Right renal cortex interstitium (tissue), 3 donors: ENCODE measurements around the gene CD164L2. TPM values are rescaled to one million over a fixed set of nuclear protein-coding genes. Genes with fewer than 3 reads are reported as not detected.

Experiments
- DNase-seq, 3 donors: peaks; one replicate each; pipeline ENCODE4 v3.0.0-alpha.2; 2013; ENCODE audit warnings: low read depth in 3 of 3, low spot score in 2 of 3
- polyA plus RNA-seq, 3 donors: library from polyadenylated mRNA; unstranded; fragments of 120-200 nt; gene quantifications; one replicate each; pipeline ENCODE4 v1.2.1, GENCODE V29; 2013; ENCODE audit not compliant: insufficient read length in 3 of 3

CD164L2 gene
- polyA plus RNA-seq, 3 donors: 0.11 to 0.35 (median 0.25) TPM

- peak in 2 of 3 donors; percentile 78 to 81 for DNase-seq
Observed at GRCh38 chr1:27365372-27366112, 17.6 kb downstream of the CD164L2 start.

GRCh38 chr1:27364696-27365371, 18.3 kb downstream of the CD164L2 start:
- no peak for DNase-seq

GRCh38 chr1:27363766-27364695, 19.1 kb downstream of the CD164L2 start:
- DNase-seq: no peak

- DNase-seq: no peak
Observed at GRCh38 chr1:27361553-27361952, 21.6 kb downstream of the CD164L2 start.

GRCh38 chr1:27361044-27361402, 22.1 kb downstream of the CD164L2 start:
- no peak for DNase-seq

GRCh38 chr1:27360159-27361043, 22.7 kb downstream of the CD164L2 start:
- DNase-seq: no peak

- no peak for DNase-seq
Observed at GRCh38 chr1:27359822-27360158, 23.3 kb downstream of the CD164L2 start.

- no peak for DNase-seq
Observed at GRCh38 chr1:27358928-27359313, 24.2 kb downstream of the CD164L2 start.

GRCh38 chr1:27358038-27358927, 24.9 kb downstream of the CD164L2 start:
- DNase-seq: no peak

- DNase-seq: no peak
Observed at GRCh38 chr1:27357281-27358037, 25.7 kb downstream of the CD164L2 start.

GRCh38 chr1:27356619-27357280, 26.4 kb downstream of the CD164L2 start:
- no peak for DNase-seq

- DNase-seq: no peak
Observed at GRCh38 chr1:27356277-27356618, 26.9 kb downstream of the CD164L2 start.

GRCh38 chr1:27355683-27356082, 27.4 kb downstream of the CD164L2 start:
- no peak for DNase-seq

GRCh38 chr1:27353629-27354028, 29.5 kb downstream of the CD164L2 start:
- no peak for DNase-seq

- no peak for DNase-seq
Observed at GRCh38 chr1:27353166-27353565, 30.0 kb downstream of the CD164L2 start.

GRCh38 chr1:27351541-27352107, 31.5 kb downstream of the CD164L2 start:
- DNase-seq: no peak

- no peak for DNase-seq
Observed at GRCh38 chr1:27350663-27351540, 32.2 kb downstream of the CD164L2 start.
